ENCODE measurements around the gene C19orf12.

- no peak for TF ChIP-seq CTCF (IDR thresholded peaks at IDR 0.05; ENCODE audit: low read length)
- no peak for TF ChIP-seq EZH2 (IDR thresholded peaks at IDR 0.05; ENCODE audit: borderline replicate concordance, low read length)
Observed at GRCh38 chr19:29658221-29658991, 56.7 kb downstream of the C19orf12 start.

Data from OCI-LY1 (cell line).